NCI-H2196 treated with DMSO at 0.1 percent for 48 hours (cell line): Measurements from ENCODE around the gene RPL36A.

ENCODE experiments used
- DNase-seq: peaks from one replicate; lab custom pipeline; 2025; ENCODE audit not compliant: unreplicated experiment; lab: John Stamatoyannopoulos, UW

RPL36A gene

DNA sequence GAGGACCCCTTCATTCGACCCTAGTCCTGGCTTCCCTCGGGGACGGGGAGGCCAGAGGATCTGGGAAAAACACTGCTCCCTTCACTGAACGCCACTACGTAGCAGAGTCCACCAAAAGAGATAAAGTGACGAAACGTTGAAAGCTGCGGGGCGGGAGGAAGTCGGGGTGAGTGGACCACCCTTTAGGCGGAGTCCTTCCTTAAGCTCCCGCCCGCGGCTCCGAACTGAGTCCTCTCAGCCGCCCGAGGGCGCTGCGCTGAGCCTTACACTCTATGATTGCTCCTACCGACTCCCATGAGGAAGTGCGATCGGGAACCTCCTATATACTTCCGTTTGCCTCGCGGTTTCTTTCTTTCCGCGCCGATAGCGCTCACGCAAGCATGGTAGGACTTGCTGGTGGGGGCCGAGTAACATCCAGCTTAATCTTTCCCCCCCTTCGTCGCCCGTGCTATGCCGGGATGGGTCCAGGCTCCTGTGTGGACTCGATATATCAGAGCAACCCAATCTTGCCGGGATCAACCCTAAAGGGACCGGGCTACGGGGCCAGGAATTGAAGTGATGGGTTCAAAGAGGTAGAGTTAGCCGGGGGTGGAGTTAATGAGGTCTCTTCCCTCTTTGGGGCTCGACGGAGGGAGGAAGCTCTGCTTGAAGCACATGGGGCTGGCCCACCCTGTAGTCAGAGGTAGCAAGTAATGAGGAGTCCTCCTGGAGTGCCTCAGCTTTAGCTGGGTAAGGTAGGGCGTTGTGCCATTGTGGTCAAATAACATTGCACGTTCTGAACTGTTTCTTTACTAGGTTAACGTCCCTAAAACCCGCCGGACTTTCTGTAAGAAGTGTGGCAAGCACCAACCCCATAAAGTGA lies at the start of gene RPL36A:
Gene RPL36A, plus strand, starts transcription at position 348 of the 862 bp plus-strand sequence. Its CDS starts 33 bp downstream, at position 381.
- DNase-seq: peak; percentile 81

DNA sequence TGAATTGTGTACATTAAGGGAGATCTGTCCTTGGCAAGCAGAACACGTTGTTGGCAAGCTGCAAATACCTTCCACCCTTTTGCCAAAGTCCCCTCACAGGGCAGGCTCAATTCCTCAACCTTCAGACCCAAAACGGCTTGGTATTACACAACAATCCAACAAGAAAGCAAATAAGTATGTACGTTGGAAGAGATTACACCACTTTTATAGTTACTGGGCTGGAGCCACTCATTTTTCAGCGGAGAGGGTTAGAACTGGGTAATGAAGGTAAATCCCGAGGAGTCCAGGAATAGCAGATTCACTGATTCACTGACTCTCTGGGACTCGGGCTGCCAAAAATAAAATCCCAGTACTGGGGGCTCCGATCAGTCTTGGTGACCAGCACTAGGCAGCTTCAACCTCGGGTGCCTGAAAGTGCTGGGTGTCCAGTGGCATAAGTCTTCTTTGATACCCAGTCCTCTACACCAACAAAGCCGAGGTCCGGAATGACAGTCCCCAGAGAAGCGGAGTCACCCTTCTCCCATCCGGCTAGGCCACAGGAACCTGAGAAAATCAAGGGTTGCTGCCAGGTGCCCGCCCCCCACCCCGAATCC lies 42.9 kb upstream of the RPL36A start:
- DNase-seq: no peak

DNA sequence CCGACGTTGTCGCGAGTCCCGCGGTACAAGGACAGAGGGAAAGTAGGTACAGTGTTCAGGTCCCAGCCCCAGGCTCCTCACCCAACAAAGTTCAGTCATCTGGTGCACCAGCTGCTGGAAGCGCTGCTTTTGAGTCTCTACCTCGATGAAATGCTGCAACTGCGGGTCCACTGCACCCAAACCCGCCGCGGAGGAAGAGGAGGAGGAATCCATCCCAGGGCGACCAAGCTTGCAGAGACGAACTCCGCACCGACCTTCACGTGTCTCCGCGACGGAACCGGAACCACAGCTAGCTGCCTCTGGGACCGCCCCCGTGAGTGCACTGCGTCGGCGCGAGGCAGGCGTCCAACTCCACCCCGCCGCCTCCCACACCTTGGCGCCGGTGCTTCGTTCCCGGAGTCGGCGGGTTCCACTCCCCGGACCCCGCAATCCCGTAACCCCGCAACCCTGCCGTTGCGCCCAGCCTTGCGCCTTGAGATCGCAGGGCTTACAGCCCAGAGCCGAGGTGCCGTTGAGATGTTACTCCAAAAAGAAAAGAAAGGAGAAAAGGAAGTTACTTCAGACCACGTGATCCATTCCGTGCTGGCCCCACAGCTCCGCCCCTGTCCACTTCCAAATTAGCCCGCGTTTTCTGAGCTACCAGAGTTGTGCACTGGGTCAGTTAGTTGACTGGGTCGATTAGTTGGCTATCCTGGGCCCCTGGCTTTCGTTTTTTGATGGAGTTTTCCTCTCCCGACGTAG lies 42.2 kb upstream of the RPL36A start, which contains the start of gene TIMM8A:
Gene TIMM8A, minus strand, starts transcription at position 291 of the 741 bp plus-strand sequence. Its CDS starts 78 bp downstream, at position 213.
- DNase-seq: peak; percentile 48

DNA sequence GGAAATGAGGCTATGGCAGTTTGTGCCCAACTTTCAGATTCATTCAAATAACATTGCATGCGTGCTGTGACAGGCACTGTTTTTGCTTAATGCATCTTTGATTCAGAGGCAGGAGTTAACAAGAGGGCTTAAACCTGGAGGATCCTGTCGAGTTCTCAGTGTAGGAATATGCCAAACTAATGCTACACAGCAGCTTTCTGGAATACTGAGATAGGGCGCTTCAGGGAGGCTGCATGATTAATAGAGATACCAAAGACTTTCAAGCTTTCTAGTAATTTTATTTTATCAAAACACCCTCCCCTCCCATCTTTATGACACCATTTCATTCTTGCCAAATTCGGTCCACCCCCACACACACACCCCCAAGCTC lies 41.6 kb upstream of the RPL36A start:
- DNase-seq: no peak

DNA sequence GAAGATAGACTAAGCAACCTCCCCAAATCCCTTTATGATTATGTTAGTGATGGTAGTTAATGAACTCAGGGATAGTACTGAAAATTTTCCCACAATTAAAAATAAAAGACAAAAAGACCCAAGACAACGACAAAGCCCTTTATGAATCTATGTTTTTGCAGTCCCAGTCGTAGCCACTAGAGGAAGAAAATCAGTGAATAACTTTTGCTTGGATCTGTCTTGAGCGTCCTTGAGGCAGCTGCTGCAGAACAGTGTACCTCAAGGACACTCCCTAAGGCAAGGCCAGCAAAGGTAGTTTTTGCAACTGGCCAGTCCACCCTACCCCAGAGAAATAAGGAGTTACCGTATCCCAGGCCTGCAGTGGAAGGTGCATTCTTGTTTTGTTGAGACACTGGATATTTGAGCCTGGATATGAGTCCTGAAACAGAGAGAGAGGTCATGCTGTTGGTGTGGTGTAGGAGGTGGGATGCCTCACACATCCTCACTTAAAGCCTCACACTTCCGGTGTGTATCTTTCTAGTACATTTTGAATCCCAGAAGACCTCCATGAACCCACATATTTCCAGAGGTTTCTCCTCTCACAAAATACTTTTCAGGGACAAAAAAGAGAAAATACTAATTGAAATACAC lies 33.5 kb upstream of the RPL36A start:
- DNase-seq: no peak

DNA sequence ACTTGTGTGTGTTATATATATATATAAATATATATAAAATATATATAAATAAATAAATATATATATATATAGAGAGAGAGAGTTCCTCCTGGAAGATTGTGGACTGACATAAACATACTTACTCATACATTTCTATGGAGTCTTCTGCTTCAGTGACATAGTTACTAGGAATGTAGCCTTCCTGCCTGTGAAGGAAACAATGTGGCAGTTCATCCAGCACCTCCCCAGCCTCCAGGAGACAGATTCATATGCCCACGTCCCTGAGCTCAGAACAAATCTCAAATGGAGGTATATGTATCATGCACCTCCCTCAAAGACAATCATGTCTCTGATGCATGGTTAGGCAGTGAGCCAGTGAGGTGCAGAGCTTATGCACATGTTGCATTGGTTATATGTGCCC lies 30.8 kb upstream of the RPL36A start:
- DNase-seq: no peak

DNA sequence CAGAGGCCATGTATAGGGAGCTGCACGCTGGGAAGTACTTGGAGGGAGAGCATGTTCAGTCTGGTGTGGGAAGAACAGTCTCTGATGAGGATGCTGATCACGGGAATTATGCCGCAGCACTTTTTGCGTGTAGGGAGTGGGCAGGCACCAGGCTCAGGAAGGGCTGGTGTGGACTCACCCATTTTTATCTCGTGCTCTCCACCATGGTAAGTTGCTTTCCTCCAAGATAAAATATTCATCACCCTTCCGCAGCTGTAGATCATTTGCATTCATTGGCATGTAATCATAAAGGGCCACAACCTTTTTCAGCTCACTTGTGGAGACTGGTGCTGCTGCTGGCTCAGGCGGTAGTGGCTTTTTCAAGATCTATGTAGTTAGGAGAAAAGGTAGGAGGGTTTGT lies 30.4 kb upstream of the RPL36A start:
- DNase-seq: no peak

DNA sequence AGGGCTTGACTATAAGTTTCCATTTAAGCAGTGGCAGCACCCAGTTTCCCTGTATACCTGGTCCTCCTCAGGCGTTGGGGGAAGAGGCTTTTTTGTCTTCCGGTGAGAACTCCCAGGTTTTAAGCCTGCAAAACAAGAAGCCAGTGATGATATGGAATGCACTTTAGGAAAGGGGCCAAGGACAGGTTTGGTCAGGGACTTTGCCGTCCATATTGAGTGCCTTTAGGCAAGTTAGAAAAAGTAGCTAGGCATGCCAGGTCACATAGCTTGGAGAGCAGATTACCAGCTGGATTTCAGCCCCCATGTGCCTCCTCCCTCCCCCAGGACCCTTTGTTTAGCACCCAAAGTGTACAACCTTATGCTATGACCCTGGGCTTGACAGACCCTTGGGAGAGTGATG lies 28.7 kb upstream of the RPL36A start:
- no peak for DNase-seq

DNA sequence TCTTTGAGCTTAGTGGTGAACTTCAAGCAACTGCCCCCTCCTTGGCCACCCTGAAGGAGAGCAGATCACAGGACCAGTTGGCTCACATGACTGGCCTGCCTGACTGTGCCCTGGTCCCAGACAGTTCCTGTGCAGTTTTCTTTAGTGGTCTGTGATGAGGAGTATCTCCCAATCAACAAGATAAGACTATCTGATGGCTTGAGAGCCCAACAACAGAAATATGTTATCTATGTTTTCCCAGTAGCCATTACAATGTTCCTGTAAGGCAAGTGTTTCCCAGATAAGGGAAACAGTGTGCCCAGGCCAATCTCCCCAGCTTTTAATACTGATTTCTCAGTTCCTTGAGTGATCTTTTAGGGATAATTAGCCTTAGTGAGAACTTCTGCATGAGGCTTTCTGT lies 28.1 kb upstream of the RPL36A start:
- DNase-seq: no peak

DNA sequence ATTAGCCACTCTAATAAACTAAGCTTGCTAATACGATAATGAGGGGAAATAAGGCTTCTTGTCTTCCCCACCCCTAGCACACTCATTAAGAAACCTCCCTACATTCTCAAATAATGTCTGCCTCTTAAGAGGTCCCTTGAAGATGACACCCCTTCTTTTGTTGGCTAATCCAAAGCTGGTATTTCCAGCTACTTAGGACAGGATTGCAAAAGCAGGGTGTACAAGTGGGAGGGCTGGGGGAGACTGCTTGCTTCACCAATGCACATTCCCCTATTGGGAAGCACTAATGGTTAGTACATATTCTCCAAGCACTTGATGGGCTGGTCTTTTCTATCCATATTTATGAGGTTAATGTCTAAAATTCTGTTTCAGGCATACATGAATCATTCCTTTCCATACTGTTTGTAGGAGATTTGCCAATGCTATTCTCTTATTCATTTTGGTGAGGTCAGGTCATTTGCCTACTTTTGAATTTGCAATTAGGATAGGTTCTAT lies 25.5 kb upstream of the RPL36A start:
- DNase-seq: no peak

DNA sequence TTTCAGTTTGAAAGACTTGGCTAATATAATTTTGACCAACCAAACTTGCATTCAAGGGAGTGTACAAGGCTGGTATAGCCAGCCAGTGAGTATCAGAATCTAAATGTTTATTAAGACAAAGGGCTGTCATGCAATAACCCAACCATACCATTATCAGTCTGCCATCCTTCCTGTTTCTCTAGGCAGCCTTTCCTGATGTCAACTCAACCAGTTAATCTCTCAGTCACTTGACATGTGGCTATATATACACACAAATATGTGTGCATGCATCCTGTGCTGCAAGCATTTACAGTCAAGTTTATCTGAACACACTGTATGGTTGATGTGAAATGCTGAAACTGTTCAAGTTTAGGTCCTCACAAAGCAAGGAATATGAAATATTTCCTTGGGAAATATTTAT lies 22.0 kb upstream of the RPL36A start:
- no peak for DNase-seq

DNA sequence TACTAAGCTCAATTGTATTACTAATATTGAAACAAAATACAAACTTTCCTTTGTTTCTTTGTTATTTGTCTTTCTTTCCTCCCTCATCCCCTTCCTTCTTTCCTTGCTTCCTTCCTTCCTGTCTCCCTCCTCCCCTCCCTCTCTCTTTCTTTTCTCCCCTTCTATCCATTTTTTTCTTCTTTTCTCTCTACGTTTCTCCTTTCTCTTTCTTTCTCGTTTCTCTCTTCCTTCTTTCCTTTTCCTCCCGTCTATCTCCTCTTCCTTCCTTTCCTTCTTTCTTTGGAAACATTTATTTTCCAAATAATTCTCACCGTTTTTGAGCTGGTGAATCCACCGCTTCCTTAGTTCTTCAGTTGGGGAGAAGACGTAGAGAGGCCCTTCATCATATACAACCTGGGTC lies 21.1 kb upstream of the RPL36A start:
- no peak for DNase-seq

DNA sequence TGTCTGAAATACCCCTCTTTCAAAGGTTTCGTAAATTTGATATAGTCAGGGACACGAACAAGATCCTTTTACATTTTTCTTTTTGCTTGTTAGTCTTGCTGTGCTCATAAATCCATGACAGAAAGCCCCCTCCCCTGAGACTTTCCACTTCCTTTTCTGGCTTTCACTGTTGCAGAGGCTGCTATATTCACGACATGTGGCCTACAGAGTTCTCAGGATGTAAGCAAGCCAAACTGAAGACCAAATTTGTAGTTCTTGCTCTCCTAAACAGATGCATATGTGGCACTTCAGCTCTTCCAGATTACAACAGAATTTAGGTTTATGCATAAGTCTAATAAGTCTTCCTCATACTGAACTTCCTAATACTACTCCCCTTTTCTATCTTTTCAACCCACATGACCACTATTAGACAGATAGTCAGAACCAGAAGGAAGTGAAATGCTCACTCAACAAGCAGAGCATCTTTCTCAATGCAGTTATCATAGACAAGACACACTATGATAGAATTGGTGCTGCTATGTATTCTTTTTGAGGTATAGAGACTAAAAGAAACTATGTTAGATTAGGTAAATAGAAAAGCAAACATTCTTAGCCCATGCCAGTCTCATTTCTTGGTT lies 19.8 kb upstream of the RPL36A start:
- no peak for DNase-seq

DNA sequence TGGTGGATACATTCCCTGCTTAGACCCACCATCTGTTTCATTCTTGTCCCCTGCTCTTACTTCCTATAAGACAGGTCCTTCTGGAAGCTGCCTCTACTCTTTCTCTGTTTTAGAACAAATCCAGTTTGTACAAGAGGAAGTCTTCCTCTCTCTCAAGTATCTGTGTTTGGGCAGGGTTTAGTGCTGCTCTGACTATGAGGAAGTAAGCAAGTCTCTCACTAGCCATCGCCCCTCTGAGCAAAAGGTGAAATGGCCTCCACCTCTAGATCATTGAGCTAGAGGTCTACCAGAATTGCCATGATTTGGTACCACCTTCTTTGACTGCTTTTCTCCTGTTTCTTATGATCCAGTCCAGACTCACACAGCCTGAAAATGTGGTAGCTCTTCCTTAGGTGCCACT lies 13.3 kb upstream of the RPL36A start:
- no peak for DNase-seq

DNA sequence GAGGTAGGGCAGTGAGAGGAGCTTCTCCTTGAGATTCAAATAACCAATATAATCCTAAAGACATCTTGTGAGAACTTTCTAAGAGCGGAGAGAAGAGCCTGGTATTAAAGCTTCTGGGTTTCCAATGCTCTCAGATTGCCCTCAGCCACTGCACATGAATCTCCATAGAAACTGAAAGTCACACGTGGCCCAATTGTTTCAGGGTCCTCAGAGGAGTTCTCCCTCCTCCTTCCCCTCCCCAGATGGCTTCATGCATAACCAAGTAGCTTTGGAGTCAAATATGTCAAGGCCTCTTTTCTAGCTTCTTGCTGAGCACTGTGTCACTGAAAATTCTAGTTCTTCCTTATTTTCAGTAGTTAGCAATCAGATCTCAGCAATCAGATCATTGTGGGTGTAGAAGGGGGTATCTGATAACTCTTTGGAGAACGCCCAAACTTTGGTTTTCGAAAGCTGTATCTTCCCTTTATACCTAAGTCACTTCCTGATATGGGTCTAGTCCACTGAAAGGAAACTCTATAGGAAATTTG lies 7.1 kb upstream of the RPL36A start:
- no peak for DNase-seq

DNA sequence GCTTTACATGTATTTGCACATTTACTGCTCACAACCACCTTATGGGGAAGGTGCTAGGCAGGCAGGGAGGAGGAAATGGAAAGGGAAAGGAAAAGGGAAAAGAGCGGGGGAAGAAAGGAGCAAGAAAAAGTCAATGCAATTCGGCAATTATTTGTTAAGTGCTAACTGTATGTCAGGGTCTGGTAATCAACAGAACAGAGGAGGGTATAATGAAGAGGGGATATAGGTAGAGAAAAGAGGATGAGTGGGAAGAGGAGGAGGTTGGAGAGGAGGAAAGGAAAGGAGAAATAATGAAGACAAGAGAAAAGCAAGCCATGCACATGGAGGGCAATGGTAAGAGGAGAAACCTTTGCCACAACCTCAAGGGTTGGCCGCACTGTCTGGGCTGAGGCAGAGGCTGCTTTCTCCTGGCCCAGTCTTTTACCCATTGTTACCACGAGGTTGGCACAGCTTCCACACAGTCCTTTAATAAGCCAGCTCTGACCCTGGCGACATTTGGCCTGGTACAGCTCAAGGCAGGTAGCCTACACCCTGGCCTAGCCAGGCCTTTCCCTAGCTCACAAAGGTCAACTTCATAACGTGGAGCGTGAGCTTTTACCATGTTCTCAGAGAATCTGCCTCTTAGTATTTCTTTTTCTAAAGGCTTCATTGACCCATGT lies 5.7 kb upstream of the RPL36A start:
- DNase-seq: no peak

DNA sequence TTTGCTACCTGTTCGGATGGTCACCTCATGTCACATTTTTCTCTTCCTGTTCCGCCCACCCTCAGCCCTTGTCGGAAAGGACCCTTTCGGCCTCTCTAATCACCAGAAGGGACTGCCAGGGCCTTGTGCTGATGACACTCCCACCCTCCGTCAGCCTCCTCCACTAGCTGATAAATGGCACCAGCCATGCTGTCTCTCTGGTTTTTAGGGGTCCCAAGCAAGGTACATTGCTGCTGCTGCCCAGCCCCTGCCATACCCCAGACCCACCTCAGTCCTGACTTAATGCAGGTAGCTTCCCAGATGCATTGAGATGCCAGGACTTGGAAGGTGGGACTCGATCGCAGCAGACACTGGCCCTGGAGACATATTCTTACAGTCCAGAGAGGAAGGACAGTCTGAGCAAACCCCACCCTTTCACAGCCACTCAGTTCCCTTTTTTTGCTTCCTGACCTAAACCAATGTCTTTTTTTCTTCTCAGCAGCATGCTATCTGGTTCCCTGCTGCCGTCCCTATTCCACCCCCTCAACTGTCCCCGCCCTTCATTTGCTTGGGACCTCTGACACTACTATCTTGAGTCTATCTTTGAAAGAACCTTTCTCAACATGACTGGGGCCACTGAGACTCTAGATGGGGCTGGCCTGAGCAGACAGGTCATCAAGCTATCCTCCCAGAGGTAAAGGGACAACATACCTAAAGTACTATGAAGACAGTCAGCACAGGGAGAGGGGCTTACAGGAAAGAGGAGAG lies 4.8 kb upstream of the RPL36A start, which contains the start of gene BTK:
Gene BTK, minus strand, starts transcription at position 397 of the 747 bp plus-strand sequence. CDS start 10,907 bp downstream, outside the sequence.
- no peak for DNase-seq

DNA sequence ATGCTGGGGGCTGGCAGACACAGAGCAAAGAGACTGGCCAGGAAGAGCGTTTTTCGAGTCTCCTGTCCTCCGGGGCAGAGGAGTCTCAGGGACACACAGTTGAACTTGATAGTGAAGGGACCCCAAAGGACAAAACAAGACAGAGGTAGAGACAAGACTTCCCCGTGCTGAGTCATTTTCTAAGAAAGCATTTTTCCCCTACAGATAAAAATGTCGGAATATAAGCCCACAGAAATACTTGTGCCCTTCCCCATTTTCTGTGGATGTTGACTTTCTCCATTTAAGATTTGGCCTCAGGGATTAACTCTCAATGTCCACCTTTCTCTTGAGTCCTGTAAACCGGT lies 4.3 kb upstream of the RPL36A start:
- DNase-seq: no peak

DNA sequence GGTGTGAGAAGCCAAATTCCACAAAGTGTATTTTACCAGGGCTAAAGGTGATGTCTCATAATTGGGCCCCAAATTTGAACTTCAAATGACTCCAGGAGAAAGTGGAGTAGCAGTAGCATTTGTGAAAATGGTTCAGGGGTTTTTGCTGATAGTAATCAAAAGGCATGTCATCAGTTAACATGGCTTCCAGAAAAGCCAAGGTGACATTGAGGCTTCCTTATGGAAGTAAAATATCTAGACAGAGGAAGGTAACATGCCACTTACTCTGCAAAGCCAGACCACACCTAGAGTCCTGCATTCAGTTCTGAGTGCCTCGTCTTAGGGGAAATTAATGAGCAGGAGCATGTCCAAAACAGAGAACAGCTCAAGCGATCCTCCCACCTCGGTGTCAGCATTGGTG lies 2.2 kb upstream of the RPL36A start:
- no peak for DNase-seq
